CD4-positive, alpha-beta T cell (primary cell): ENCODE results near the gene ANKRD40. TPM values are rescaled to one million over a fixed set of nuclear protein-coding genes. Genes with fewer than 3 reads are reported as not detected.

Experiments used
- ATAC-seq: fragments of 200-7000 bp; cut with Tn5 transposase; one replicate; pipeline ENCODE4 v1.10.0; 2022; ENCODE audit warnings: mild to moderate bottlenecking; ENCODE audit not compliant: poor library complexity
- CTCF ChIA-PET: fragments of 350-600 bp; sonication (Branson Sonifier 250); formaldehyde crosslinking; loops from one replicate; lab custom pipeline; 2021; ENCODE audit warnings: antibody characterized with exemption, inconsistent platforms; lab: Charles Lee
- POLR2A ChIA-PET: fragments of 350-600 bp; sonication (Branson Sonifier 250); formaldehyde crosslinking; loops from one replicate; lab custom pipeline; 2021; ENCODE audit warnings: antibody characterized with exemption, inconsistent platforms; lab: Charles Lee
- DNase-seq, 14 experiments: peaks; one replicate each; pipeline ENCODE4 v3.0.0-alpha.2; 2013 to 2020; ENCODE audit warnings: mixed read lengths in 2 of 14
- H3K27ac ChIP-seq, 2 donors: one replicate each; pipeline versions ENCODE4 v1.5.1 to v1.7.0; 2013; ENCODE audit warnings: low read length in 2 of 2, low read depth in 1 of 2, mild to moderate bottlenecking in 1 of 2
- H3K27me3 ChIP-seq, 2 experiments: 1 replicate in 1 of 2; 2 replicates in 1 of 2; pipeline versions ENCODE4 v1.6.1 to v1.7.0; 2013; ENCODE audit warnings: low read length in 2 of 2, control low read depth in 1 of 2, mild to moderate bottlenecking in 1 of 2, moderate library complexity in 1 of 2; ENCODE audit not compliant: insufficient read depth in 2 of 2, control insufficient read depth in 1 of 2
- H3K36me3 ChIP-seq: one replicate; pipeline ENCODE4 v1.6.1; 2013; ENCODE audit warnings: low read length, control low read depth; ENCODE audit not compliant: insufficient read depth
- H3K4me1 ChIP-seq: one replicate; pipeline ENCODE4 v1.6.1; 2013; ENCODE audit warnings: low read length, control low read depth; ENCODE audit not compliant: insufficient read depth
- H3K4me3 ChIP-seq: one replicate; pipeline ENCODE4 v1.5.1; 2013; ENCODE audit warnings: mild to moderate bottlenecking, low read length, moderate library complexity
- H3K9me3 ChIP-seq, 2 experiments: 1 replicate in 1 of 2; 2 replicates in 1 of 2; pipeline versions ENCODE4 v1.6.1 to v1.7.0; 2013; ENCODE audit warnings: low read length in 2 of 2, mild to moderate bottlenecking in 2 of 2, control low read depth in 1 of 2, moderate library complexity in 1 of 2; ENCODE audit not compliant: control insufficient read depth in 1 of 2, insufficient read depth in 1 of 2
- H3K27ac Mint-ChIP-seq: one replicate; pipeline ENCODE4 v1.8.0; 2020; ENCODE audit warnings: mixed read lengths
- H3K27me3 Mint-ChIP-seq: one replicate; pipeline ENCODE4 v1.8.0; 2021; ENCODE audit warnings: mixed read lengths
- H3K36me3 Mint-ChIP-seq: one replicate; pipeline ENCODE4 v1.8.0; 2021; ENCODE audit warnings: low read depth, mixed read lengths
- H3K4me1 Mint-ChIP-seq: one replicate; pipeline ENCODE4 v1.8.0; 2021; ENCODE audit warnings: low read depth, mixed read lengths
- H3K4me3 Mint-ChIP-seq: one replicate; pipeline ENCODE4 v1.8.0; 2020; ENCODE audit warnings: mild to moderate bottlenecking, mixed read lengths
- H3K9me3 Mint-ChIP-seq: one replicate; pipeline ENCODE4 v1.8.0; 2020; ENCODE audit warnings: mixed read lengths
- CTCF ChIP-seq: fragments of 200-600 bp; IDR thresholded peaks from one replicate; pipeline ENCODE4 v1.8.0; 2022; ENCODE audit warnings: antibody characterized with exemption, mild to moderate bottlenecking
- intact Hi-C, 2 experiments: fragments of 100-400 bp; cut with DNase I in 1 of 2; cut with micrococcal nuclease in 1 of 2; formaldehyde crosslinking; loops; one replicate each; pipeline versions ENCODE4 v1.15.1 to v1.9.0; 2023 to 2025; cut with DNase I, micrococcal nuclease
- total RNA-seq, 174 experiments: library from RNA in 2 of 174; stranded (reverse) in 2 of 174; gene quantifications; one replicate each; pipeline ENCODE4 v1.2.3 and lab custom pipeline; 2021 to 2026

The ANKRD40 gene
- total RNA-seq, 2 experiments from 2014 or later = 22.8 to 24.0 TPM

- DNase-seq (no peak), ATAC-seq (no peak)
- Histone ChIP-seq H3K4me1 (peaks cover 15% of the 10 kb centered on the region), H3K27ac (no peak overlapping the region), H3K36me3 (no peaks in the 10 kb centered on the region), H3K9me3 (no peaks in the 10 kb centered on the region), H3K4me3 (no peak overlapping the region), H3K27me3 (no peaks in the 10 kb centered on the region)
- no peaks in the 10 kb centered on the region for H3K27me3 Mint-ChIP-seq
- ChIA-PET POLR2A (no interaction called here), CTCF (no interaction called here)
- no peaks in the 10 kb centered on the region for H3K36me3 Mint-ChIP-seq
- no peaks in the 10 kb centered on the region for H3K9me3 Mint-ChIP-seq
- TF ChIP-seq CTCF = no peak
- intact Hi-C loops = no loop called here
- H3K27ac Mint-ChIP-seq = no peak overlapping the region
- H3K4me1 Mint-ChIP-seq = no peaks in the 10 kb centered on the region
- H3K4me3 Mint-ChIP-seq = no peak overlapping the region
Observed at GRCh38 chr17:50658616-50659015, 49.1 kb downstream of the ANKRD40 start.

GRCh38 chr17:50657627-50658026 lies 50.1 kb downstream of the ANKRD40 start:
- no peak for TF ChIP-seq CTCF
- Mint-ChIP-seq H3K27ac (no peak overlapping the region), H3K36me3 (no peaks in the 10 kb centered on the region), H3K27me3 (no peaks in the 10 kb centered on the region), H3K4me1 (no peaks in the 10 kb centered on the region), H3K9me3 (no peaks in the 10 kb centered on the region), H3K4me3 (no peak overlapping the region)
- ChIA-PET CTCF (no interaction called here), POLR2A (interaction anchor here (0.6 kb wide), 1 partner anchor 39 kb away, joined by 3 read pairs; no protein-coding TSS in a partner anchor)
- Histone ChIP-seq H3K27me3 (no peaks in the 10 kb centered on the region), H3K27ac (no peak overlapping the region), H3K36me3 (no peaks in the 10 kb centered on the region), H3K9me3 (peaks cover 0 to 7% of the 10 kb centered on the region in 2 experiments), H3K4me1 (peaks cover 15% of the 10 kb centered on the region), H3K4me3 (no peak overlapping the region)
- DNase-seq = no peak
- ATAC-seq = no peak
- intact Hi-C loops = no loop called here

GRCh38 chr17:50657054-50657453 lies 50.7 kb downstream of the ANKRD40 start:
- ChIA-PET CTCF (interaction anchor here (0.5 kb wide), 1 partner anchor 9 kb away, joined by 4 read pairs; no protein-coding TSS in a partner anchor), POLR2A (no interaction called here)
- no peak for TF ChIP-seq CTCF
- Histone ChIP-seq H3K9me3 (peaks cover 0 to 7% of the 10 kb centered on the region in 2 experiments), H3K4me3 (no peak overlapping the region), H3K27ac (no peak overlapping the region), H3K36me3 (no peaks in the 10 kb centered on the region), H3K27me3 (no peaks in the 10 kb centered on the region), H3K4me1 (peaks cover 15% of the 10 kb centered on the region)
- Mint-ChIP-seq H3K36me3 (no peaks in the 10 kb centered on the region), H3K9me3 (no peaks in the 10 kb centered on the region), H3K27me3 (no peaks in the 10 kb centered on the region), H3K4me1 (no peaks in the 10 kb centered on the region), H3K27ac (no peak overlapping the region), H3K4me3 (no peak overlapping the region)
- ATAC-seq (no peak), DNase-seq (no peak)
- intact Hi-C loops = no loop called here
